Activated CD8-positive, alpha-beta T cell treated with anti-CD3 and anti-CD28 coated beads for 36 hours (primary cell): ENCODE data around the gene BMP7. TPM values are rescaled to one million over a fixed set of nuclear protein-coding genes. Genes with fewer than 3 reads are reported as not detected.

Experiments
- ATAC-seq: fragments of 200-7000 bp; cut with Tn5 transposase; one replicate; pipeline ENCODE4 v1.10.0; 2021; ENCODE audit warnings: mild to moderate bottlenecking, moderate library complexity
- CTCF ChIA-PET: fragments of 350-600 bp; sonication (Branson Sonifier 250); formaldehyde crosslinking; loops from one replicate; lab custom pipeline; 2021; ENCODE audit warnings: antibody characterized with exemption; lab: Charles Lee
- POLR2A ChIA-PET: fragments of 350-600 bp; sonication (Branson Sonifier 250); formaldehyde crosslinking; loops from one replicate; lab custom pipeline; 2021; ENCODE audit warnings: antibody characterized with exemption; lab: Charles Lee
- DNase-seq: peaks from one replicate; pipeline ENCODE4 v3.0.0-alpha.2; 2020
- H3K27ac Mint-ChIP-seq: one replicate; pipeline ENCODE4 v1.8.0; 2021; ENCODE audit warnings: mild to moderate bottlenecking, mixed read lengths
- H3K27me3 Mint-ChIP-seq: one replicate; pipeline ENCODE4 v1.8.0; 2021; ENCODE audit warnings: mixed read lengths
- H3K36me3 Mint-ChIP-seq: one replicate; pipeline ENCODE4 v1.8.0; 2021; ENCODE audit warnings: low read depth, mixed read lengths
- H3K4me1 Mint-ChIP-seq: one replicate; pipeline ENCODE4 v1.8.0; 2021; ENCODE audit warnings: low read depth, mixed read lengths
- H3K4me3 Mint-ChIP-seq: one replicate; pipeline ENCODE4 v1.8.0; 2021; ENCODE audit warnings: mild to moderate bottlenecking, moderate library complexity, mixed read lengths
- H3K9me3 Mint-ChIP-seq: one replicate; pipeline ENCODE4 v1.8.0; 2021; ENCODE audit warnings: mixed read lengths
- CTCF ChIP-seq: fragments of 200-600 bp; IDR thresholded peaks from one replicate; pipeline ENCODE4 v1.8.0; 2022; ENCODE audit warnings: antibody characterized with exemption, mild to moderate bottlenecking
- intact Hi-C: fragments of 100-400 bp; cut with micrococcal nuclease; formaldehyde crosslinking; loops from one replicate; pipeline ENCODE4 v1.10.0; 2022
- total RNA-seq, 2 experiments: library from RNA; stranded (reverse); gene quantifications; one replicate each; pipeline ENCODE4 v1.2.3, GENCODE V29; 2021

The BMP7 gene
- not detected for total RNA-seq

GRCh38 chr20:57266291-57267157 is at the start of gene BMP7:
BMP7 (minus strand) TSS chr20:57266641; CDS start chr20:57266122, 519 bp downstream.
- intact Hi-C loops, result no loop called here
- CTCF ChIA-PET, result no interaction called here
- DNase-seq, result no peak
- no peaks in the 10 kb centered on the region for H3K9me3 Mint-ChIP-seq
- H3K27me3 Mint-ChIP-seq, result peaks cover 55% of the 10 kb centered on the region
- TF ChIP-seq CTCF, result no peak
- H3K36me3 Mint-ChIP-seq, result no peaks in the 10 kb centered on the region
- no peak within 1 kb of the TSS for H3K27ac Mint-ChIP-seq
- peaks cover 5% of the 10 kb centered on the region for H3K4me1 Mint-ChIP-seq
- POLR2A ChIA-PET, result no interaction called here
- H3K4me3 Mint-ChIP-seq, result no peak within 1 kb of the TSS
- ATAC-seq, result no peak

- intact Hi-C loops, result no loop called here
- CTCF ChIA-PET, result no interaction called here
These were observed 49.6 kb upstream of the BMP7 start for GRCh38 chr20:57315976-57316480.

GRCh38 chr20:57315083-57315975 is 48.9 kb upstream of the BMP7 start:
- Mint-ChIP-seq H3K4me3 (no peak overlapping the region), H3K4me1 (no peaks in the 10 kb centered on the region), H3K27ac (no peak overlapping the region), H3K27me3 (peaks cover 10% of the 10 kb centered on the region), H3K9me3 (no peaks in the 10 kb centered on the region), H3K36me3 (no peaks in the 10 kb centered on the region)
- ChIA-PET CTCF (no interaction called here), POLR2A (no interaction called here)
- DNase-seq, result no peak
- intact Hi-C loops, result no loop called here
- no peak for TF ChIP-seq CTCF
- ATAC-seq, result no peak

More at GRCh38 chr20:57315976-57316480, 49.6 kb upstream of the BMP7 start:
- Mint-ChIP-seq H3K9me3 (no peaks in the 10 kb centered on the region), H3K36me3 (no peaks in the 10 kb centered on the region), H3K27ac (no peak overlapping the region), H3K4me3 (no peak overlapping the region), H3K4me1 (no peaks in the 10 kb centered on the region), H3K27me3 (peaks cover 11% of the 10 kb centered on the region)
- ATAC-seq (no peak), DNase-seq (no peak)
- POLR2A ChIA-PET, result no interaction called here
- TF ChIP-seq CTCF, result no peak

- Mint-ChIP-seq H3K27me3 (peaks cover 4% of the 10 kb centered on the region), H3K27ac (no peak overlapping the region), H3K36me3 (no peaks in the 10 kb centered on the region), H3K4me1 (no peaks in the 10 kb centered on the region), H3K4me3 (no peak overlapping the region), H3K9me3 (no peaks in the 10 kb centered on the region)
- intact Hi-C loops, result no loop called here
- ATAC-seq (no peak), DNase-seq (no peak)
- POLR2A ChIA-PET, result no interaction called here
- CTCF ChIA-PET, result no interaction called here
- TF ChIP-seq CTCF, result no peak
These were observed 47.5 kb upstream of the BMP7 start for GRCh38 chr20:57313951-57314350.
